Measurements from ENCODE around the gene SLC2A1.

The SLC2A1 gene

DNA sequence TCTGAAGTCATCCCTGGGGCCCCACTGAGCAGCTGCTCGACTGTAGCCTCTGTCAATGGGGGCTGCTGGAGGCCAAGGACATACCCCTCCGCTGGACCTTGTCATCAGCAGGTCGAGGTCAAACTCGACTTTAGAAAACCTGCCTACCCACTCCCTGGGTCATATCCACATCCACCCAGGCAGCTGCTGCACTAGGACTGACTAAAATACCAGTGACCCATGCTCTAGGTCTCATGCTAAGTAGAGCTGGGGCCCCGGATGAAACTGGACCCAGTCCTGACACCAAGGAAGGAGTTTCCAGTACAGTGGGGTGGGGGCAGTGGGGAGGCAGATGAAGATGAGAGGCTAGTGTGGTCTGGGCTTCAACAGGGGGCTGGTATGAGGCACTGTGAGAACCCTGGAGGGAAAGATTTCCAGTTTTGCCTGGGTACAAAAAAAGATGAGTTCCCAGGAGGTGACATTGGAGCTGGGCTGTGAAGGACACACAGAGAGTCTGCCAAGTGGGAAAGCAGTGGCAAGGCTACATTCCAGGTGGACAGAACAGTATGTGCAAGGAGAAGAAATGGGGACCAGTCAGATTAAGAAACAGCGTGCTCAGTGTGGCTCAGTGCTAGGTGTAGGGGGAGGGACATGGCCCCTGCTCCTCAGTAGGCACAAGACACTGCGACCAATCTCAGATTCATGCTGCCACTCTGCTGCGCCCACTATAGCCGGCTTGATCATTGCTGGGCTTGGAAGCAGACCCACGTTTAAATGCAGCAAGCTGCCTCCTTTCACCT, 12.4 kb downstream of the SLC2A1 start:
- TF ChIP-seq ZNF747 (tag by site-specific recombination; IDR thresholded peaks at IDR 0.05) (no peak), ZEB2 (tag by site-specific recombination; IDR thresholded peaks at IDR 0.05) (no peak), ZNF214 (tag by site-specific recombination; IDR thresholded peaks at IDR 0.05; ENCODE audit: borderline replicate concordance) (no peak), ZNF677 (tag by site-specific recombination; IDR thresholded peaks at IDR 0.05) (no peak), ZNF549 (tag by site-specific recombination; IDR thresholded peaks at IDR 0.05) (no peak), ZNF10 (tag by site-specific recombination; IDR thresholded peaks at IDR 0.05) (no peak), ZNF140 (tag by site-specific recombination; IDR thresholded peaks at IDR 0.05) (no peak), ZNF660 (tag by site-specific recombination; IDR thresholded peaks at IDR 0.05) (no peak)
- TF ChIP-seq, protein P1, sequence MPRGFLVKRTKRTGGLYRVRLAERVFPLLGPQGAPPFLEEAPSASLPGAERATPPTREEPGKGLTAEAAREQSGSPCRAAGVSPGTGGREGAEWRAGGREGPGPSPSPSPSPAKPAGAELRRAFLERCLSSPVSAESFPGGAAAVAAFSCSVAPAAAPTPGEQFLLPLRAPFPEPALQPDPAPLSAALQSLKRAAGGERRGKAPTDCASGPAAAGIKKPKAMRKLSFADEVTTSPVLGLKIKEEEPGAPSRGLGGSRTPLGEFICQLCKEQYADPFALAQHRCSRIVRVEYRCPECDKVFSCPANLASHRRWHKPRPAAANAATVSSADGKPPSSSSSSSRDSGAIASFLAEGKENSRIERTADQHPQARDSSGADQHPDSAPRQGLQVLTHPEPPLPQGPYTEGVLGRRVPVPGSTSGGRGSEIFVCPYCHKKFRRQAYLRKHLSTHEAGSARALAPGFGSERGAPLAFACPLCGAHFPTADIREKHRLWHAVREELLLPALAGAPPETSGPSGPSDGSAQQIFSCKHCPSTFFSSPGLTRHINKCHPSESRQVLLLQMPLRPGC (tag by site-specific recombination; IDR thresholded peaks at IDR 0.05) = no peak
- CTCF ChIA-PET = interaction anchor here (0.6 to 0.7 kb wide), 2 partner anchors 128 to 258 kb away, joined by 3 to 4 read pairs; no protein-coding TSS in a partner anchor
- Histone ChIP-seq H3K4me1 (ENCODE audit: control insufficient read depth, insufficient read depth, low read length) (no peaks in the 10 kb centered on the region), H3K4me3 (ENCODE audit: low read depth, low read length) (no peak overlapping the region), H3K9me3 (ENCODE audit: control insufficient read depth, insufficient read depth, low read depth, low read length) (no peaks in the 10 kb centered on the region), H3K36me3 (ENCODE audit: control insufficient read depth in 2 of 2, insufficient read depth in 1 of 2, low read length in 2 of 2) (peaks cover 0 to 25% of the 10 kb centered on the region in 2 experiments; a peak in 2 of 3 replicates), H3K27ac (ENCODE audit: extremely low read depth, low read depth, low read length) (no peak overlapping the region)
- POLR2A ChIA-PET = interaction anchor here (0.5 kb wide), 1 partner anchor 84 kb away, joined by 3 read pairs; no protein-coding TSS in a partner anchor

DNA sequence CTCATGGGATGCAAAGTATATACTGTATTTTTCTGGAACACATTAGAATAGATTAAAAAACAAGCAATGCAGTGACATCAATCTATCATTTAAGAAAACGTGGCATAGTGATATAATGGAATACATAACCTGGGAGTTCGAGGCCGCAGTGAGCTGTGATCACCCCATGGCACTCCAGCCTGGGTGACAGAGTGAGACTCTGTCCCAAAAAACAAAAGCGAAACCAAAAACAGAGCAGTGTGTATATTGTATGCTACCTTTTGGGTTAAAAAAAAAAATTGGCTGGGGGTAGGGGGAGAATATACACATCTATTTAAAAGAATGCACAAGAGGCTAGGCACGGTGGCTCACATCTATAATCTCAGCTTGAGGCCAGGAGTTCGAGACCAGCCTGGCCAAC, 13.5 kb downstream of the SLC2A1 start:
- POLR2A ChIA-PET = no interaction called here
- H3K27ac ChIP-seq (ENCODE audit: extremely low read depth, low read depth, low read length) = no peak overlapping the region
- H3K4me1 ChIP-seq (ENCODE audit: control insufficient read depth, insufficient read depth, low read length) = no peaks in the 10 kb centered on the region
- CTCF ChIA-PET = interaction anchor here (0.7 to 0.8 kb wide), 2 partner anchors 22 to 128 kb away, joined by 3 read pairs; no protein-coding TSS in a partner anchor
- peaks cover 5 to 32% of the 10 kb centered on the region in 2 experiments; a peak in 2 of 3 replicates for H3K36me3 ChIP-seq (ENCODE audit: control insufficient read depth in 2 of 2, insufficient read depth in 1 of 2, low read length in 2 of 2)
- no peaks in the 10 kb centered on the region for H3K9me3 ChIP-seq (ENCODE audit: control insufficient read depth, insufficient read depth, low read depth, low read length)
- H3K4me3 ChIP-seq (ENCODE audit: low read depth, low read length) = no peak overlapping the region
- TF ChIP-seq HOXD13 (CRISPR knock-in tag; IDR thresholded peaks at IDR 0.05; ENCODE audit: borderline replicate concordance) (no peak), RBAK (tag by site-specific recombination; IDR thresholded peaks at IDR 0.05) (no peak), MYNN (tag by site-specific recombination; IDR thresholded peaks at IDR 0.05; ENCODE audit: borderline replicate concordance) (no peak), ZNF112 (tag by site-specific recombination; IDR thresholded peaks at IDR 0.05) (no peak), ZNF174 (tag by site-specific recombination; IDR thresholded peaks at IDR 0.05) (no peak), HOXA7 (CRISPR knock-in tag; IDR thresholded peaks at IDR 0.05; ENCODE audit: borderline replicate concordance) (no peak), GFI1B (tag by site-specific recombination; IDR thresholded peaks at IDR 0.05) (no peak), ZNF768 (tag by site-specific recombination; IDR thresholded peaks at IDR 0.05) (no peak), ZNF571 (tag by site-specific recombination; IDR thresholded peaks at IDR 0.05) (no peak), ZNF121 (tag by site-specific recombination; IDR thresholded peaks at IDR 0.05) (no peak), SP2 (tag by site-specific recombination; IDR thresholded peaks at IDR 0.05) (no peak), IKZF3 (tag by site-specific recombination; IDR thresholded peaks at IDR 0.05) (no peak)
- TF ChIP-seq, protein P2, sequence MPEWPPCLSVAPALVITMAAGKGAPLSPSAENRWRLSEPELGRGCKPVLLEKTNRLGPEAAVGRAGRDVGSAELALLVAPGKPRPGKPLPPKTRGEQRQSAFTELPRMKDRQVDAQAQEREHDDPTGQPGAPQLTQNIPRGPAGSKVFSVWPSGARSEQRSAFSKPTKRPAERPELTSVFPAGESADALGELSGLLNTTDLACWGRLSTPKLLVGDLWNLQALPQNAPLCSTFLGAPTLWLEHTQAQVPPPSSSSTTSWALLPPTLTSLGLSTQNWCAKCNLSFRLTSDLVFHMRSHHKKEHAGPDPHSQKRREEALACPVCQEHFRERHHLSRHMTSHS (tag by site-specific recombination; IDR thresholded peaks at IDR 0.05) = no peak
- TF ChIP-seq, protein P3, sequence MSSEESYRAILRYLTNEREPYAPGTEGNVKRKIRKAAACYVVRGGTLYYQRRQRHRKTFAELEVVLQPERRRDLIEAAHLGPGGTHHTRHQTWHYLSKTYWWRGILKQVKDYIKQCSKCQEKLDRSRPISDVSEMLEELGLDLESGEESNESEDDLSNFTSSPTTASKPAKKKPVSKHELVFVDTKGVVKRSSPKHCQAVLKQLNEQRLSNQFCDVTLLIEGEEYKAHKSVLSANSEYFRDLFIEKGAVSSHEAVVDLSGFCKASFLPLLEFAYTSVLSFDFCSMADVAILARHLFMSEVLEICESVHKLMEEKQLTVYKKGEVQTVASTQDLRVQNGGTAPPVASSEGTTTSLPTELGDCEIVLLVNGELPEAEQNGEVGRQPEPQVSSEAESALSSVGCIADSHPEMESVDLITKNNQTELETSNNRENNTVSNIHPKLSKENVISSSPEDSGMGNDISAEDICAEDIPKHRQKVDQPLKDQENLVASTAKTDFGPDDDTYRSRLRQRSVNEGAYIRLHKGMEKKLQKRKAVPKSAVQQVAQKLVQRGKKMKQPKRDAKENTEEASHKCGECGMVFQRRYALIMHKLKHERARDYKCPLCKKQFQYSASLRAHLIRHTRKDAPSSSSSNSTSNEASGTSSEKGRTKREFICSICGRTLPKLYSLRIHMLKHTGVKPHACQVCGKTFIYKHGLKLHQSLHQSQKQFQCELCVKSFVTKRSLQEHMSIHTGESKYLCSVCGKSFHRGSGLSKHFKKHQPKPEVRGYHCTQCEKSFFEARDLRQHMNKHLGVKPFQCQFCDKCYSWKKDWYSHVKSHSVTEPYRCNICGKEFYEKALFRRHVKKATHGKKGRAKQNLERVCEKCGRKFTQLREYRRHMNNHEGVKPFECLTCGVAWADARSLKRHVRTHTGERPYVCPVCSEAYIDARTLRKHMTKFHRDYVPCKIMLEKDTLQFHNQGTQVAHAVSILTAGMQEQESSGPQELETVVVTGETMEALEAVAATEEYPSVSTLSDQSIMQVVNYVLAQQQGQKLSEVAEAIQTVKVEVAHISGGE (tag by site-specific recombination; conservative IDR thresholded peaks at IDR 0.05; ENCODE audit: low read depth) = no peak
- TF ChIP-seq, protein P4, sequence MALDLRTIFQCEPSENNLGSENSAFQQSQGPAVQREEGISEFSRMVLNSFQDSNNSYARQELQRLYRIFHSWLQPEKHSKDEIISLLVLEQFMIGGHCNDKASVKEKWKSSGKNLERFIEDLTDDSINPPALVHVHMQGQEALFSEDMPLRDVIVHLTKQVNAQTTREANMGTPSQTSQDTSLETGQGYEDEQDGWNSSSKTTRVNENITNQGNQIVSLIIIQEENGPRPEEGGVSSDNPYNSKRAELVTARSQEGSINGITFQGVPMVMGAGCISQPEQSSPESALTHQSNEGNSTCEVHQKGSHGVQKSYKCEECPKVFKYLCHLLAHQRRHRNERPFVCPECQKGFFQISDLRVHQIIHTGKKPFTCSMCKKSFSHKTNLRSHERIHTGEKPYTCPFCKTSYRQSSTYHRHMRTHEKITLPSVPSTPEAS (tag by site-specific recombination; IDR thresholded peaks at IDR 0.05) = no peak
- TF ChIP-seq, protein P5, sequence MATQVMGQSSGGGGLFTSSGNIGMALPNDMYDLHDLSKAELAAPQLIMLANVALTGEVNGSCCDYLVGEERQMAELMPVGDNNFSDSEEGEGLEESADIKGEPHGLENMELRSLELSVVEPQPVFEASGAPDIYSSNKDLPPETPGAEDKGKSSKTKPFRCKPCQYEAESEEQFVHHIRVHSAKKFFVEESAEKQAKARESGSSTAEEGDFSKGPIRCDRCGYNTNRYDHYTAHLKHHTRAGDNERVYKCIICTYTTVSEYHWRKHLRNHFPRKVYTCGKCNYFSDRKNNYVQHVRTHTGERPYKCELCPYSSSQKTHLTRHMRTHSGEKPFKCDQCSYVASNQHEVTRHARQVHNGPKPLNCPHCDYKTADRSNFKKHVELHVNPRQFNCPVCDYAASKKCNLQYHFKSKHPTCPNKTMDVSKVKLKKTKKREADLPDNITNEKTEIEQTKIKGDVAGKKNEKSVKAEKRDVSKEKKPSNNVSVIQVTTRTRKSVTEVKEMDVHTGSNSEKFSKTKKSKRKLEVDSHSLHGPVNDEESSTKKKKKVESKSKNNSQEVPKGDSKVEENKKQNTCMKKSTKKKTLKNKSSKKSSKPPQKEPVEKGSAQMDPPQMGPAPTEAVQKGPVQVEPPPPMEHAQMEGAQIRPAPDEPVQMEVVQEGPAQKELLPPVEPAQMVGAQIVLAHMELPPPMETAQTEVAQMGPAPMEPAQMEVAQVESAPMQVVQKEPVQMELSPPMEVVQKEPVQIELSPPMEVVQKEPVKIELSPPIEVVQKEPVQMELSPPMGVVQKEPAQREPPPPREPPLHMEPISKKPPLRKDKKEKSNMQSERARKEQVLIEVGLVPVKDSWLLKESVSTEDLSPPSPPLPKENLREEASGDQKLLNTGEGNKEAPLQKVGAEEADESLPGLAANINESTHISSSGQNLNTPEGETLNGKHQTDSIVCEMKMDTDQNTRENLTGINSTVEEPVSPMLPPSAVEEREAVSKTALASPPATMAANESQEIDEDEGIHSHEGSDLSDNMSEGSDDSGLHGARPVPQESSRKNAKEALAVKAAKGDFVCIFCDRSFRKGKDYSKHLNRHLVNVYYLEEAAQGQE (tag by site-specific recombination; IDR thresholded peaks at IDR 0.05) = no peak
